Astrocyte (in vitro differentiated cells and primary cell): ENCODE measurements around the gene CTDSPL. TPM values are rescaled to one million over a fixed set of nuclear protein-coding genes. Genes with fewer than 3 reads are reported as not detected.

Source experiments
- DNase-seq: peaks from one replicate; pipeline ENCODE4 v3.0.0-alpha.2; 2010; ENCODE audit warnings: low read depth
- FAIRE-seq: peaks from 2 replicates; lab custom pipeline; 2011; peaks lifted over from hg19 to GRCh38; lab: Jason Lieb, UNC
- H2AFZ ChIP-seq: 2 replicates; pipeline ENCODE4 v1.6.0; 2012; ENCODE audit warnings: low read depth, low read length, inconsistent platforms
- H3K27ac ChIP-seq: 2 replicates; pipeline ENCODE4 v1.5.1; 2011; ENCODE audit warnings: low read depth, low read length, inconsistent platforms
- H3K27me3 ChIP-seq: 2 replicates; pipeline ENCODE4 v1.6.0; 2011; ENCODE audit warnings: low read length, inconsistent platforms; ENCODE audit not compliant: insufficient read depth
- H3K36me3 ChIP-seq: 2 replicates; pipeline ENCODE4 v1.5.1; 2011; ENCODE audit warnings: low read length, inconsistent platforms; ENCODE audit not compliant: insufficient read depth
- H3K4me1 ChIP-seq: 2 replicates; pipeline ENCODE4 v1.5.1; 2011; ENCODE audit warnings: low read length, inconsistent platforms; ENCODE audit not compliant: insufficient read depth
- H3K4me2 ChIP-seq: 2 replicates; pipeline ENCODE4 v1.6.0; 2012; ENCODE audit warnings: low read length, inconsistent platforms
- H3K4me3 ChIP-seq: 2 replicates; pipeline ENCODE4 v1.5.1; 2011; ENCODE audit warnings: low read depth, mild to moderate bottlenecking, low read length, inconsistent platforms; ENCODE audit not compliant: insufficient read depth
- H3K79me2 ChIP-seq: 2 replicates; pipeline ENCODE4 v1.6.0; 2012; ENCODE audit warnings: mild to moderate bottlenecking, low read length, inconsistent platforms; ENCODE audit not compliant: insufficient read depth
- H3K9ac ChIP-seq: 2 replicates; pipeline ENCODE4 v1.6.0; 2012; ENCODE audit warnings: mild to moderate bottlenecking, low read length, inconsistent platforms
- H3K9me3 ChIP-seq: 2 replicates; pipeline ENCODE4 v1.5.1; 2012; ENCODE audit warnings: low read depth, mild to moderate bottlenecking, low read length, inconsistent platforms; ENCODE audit not compliant: insufficient read depth
- H4K20me1 ChIP-seq: 2 replicates; pipeline ENCODE4 v1.6.0; 2012; ENCODE audit warnings: low read length, inconsistent platforms; ENCODE audit not compliant: insufficient read depth
- H3K27ac Mint-ChIP-seq: one replicate; pipeline ENCODE4 v1.8.0; 2021; ENCODE audit warnings: mild to moderate bottlenecking, mixed read lengths; ENCODE audit not compliant: unreplicated experiment
- H3K27me3 Mint-ChIP-seq: one replicate; pipeline ENCODE4 v1.8.0; 2021; ENCODE audit warnings: low read depth, mixed read lengths; ENCODE audit not compliant: unreplicated experiment
- H3K36me3 Mint-ChIP-seq: one replicate; pipeline ENCODE4 v1.8.0; 2021; ENCODE audit warnings: low read depth, mixed read lengths; ENCODE audit not compliant: unreplicated experiment
- H3K4me1 Mint-ChIP-seq: one replicate; pipeline ENCODE4 v1.8.0; 2021; ENCODE audit warnings: low read depth, mixed read lengths; ENCODE audit not compliant: unreplicated experiment
- H3K4me3 Mint-ChIP-seq: one replicate; pipeline ENCODE4 v1.8.0; 2021; ENCODE audit warnings: mild to moderate bottlenecking, moderate library complexity, mixed read lengths; ENCODE audit not compliant: unreplicated experiment
- H3K9me3 Mint-ChIP-seq: one replicate; pipeline ENCODE4 v1.8.0; 2021; ENCODE audit warnings: mild to moderate bottlenecking, mixed read lengths; ENCODE audit not compliant: unreplicated experiment
- CTCF ChIP-seq: IDR thresholded peaks from 2 replicates; pipeline ENCODE4 v1.5.1; 2011; ENCODE audit warnings: low read depth, mild to moderate bottlenecking, inconsistent platforms, low read length, moderate library complexity; ENCODE audit not compliant: insufficient read depth
- EZH2 ChIP-seq: IDR thresholded peaks from 2 replicates; pipeline ENCODE4 v1.6.1; 2012; ENCODE audit warnings: mild to moderate bottlenecking, low read length, inconsistent platforms; ENCODE audit not compliant: insufficient read depth
- total RNA-seq: library from RNA; stranded (reverse); gene quantifications from 2 replicates; pipeline ENCODE4 v1.2.1, GENCODE V29; 2021

The CTDSPL gene
- total RNA-seq, 1 donor from 2014 or later: 37.9 TPM

- H3K4me1 ChIP-seq: no peaks in the 10 kb centered on the region
- Mint-ChIP-seq H3K27me3 (no peaks in the 10 kb centered on the region), H3K36me3 (peaks cover 2% of the 10 kb centered on the region), H3K27ac (no peak overlapping the region), H3K9me3 (no peaks in the 10 kb centered on the region), H3K4me1 (peaks cover 13% of the 10 kb centered on the region), H3K4me3 (no peak overlapping the region)
- no peak for FAIRE-seq
- peaks cover 5% of the 10 kb centered on the region for H3K79me2 ChIP-seq
- no peak for TF ChIP-seq EZH2
- no peak overlapping the region for H3K27ac ChIP-seq
- H3K9me3 ChIP-seq: no peaks in the 10 kb centered on the region
- no peak overlapping the region for H2AFZ ChIP-seq
- no peak overlapping the region for H3K4me3 ChIP-seq
- no peak for DNase-seq
- no peak overlapping the region for H3K9ac ChIP-seq
- H3K36me3 ChIP-seq: no peaks in the 10 kb centered on the region
- no peaks in the 10 kb centered on the region for H3K27me3 ChIP-seq
- H4K20me1 ChIP-seq: peaks cover 44% of the 10 kb centered on the region
- H3K4me2 ChIP-seq: no peak overlapping the region
Observed at GRCh38 chr3:37890522-37890921, 28.8 kb downstream of the CTDSPL start.

- no peaks in the 10 kb centered on the region for H3K9me3 ChIP-seq
- H2AFZ ChIP-seq: no peak overlapping the region
- H3K4me2 ChIP-seq: no peak overlapping the region
- peaks cover 13% of the 10 kb centered on the region for H3K4me1 Mint-ChIP-seq
- no peak for DNase-seq
- H3K27ac Mint-ChIP-seq: no peak overlapping the region
- no peaks in the 10 kb centered on the region for H3K27me3 ChIP-seq
- H3K36me3 ChIP-seq: no peaks in the 10 kb centered on the region
- no peak overlapping the region for H3K4me3 ChIP-seq
- peaks cover 39% of the 10 kb centered on the region for H4K20me1 ChIP-seq
- no peaks in the 10 kb centered on the region for H3K27me3 Mint-ChIP-seq
- H3K9ac ChIP-seq: no peak overlapping the region
- peaks cover 5% of the 10 kb centered on the region for H3K79me2 ChIP-seq
- no peak for FAIRE-seq
- H3K4me1 ChIP-seq: no peaks in the 10 kb centered on the region
- TF ChIP-seq EZH2 (no peak), CTCF (no peak)
- no peak overlapping the region for H3K27ac ChIP-seq
- peaks cover 2% of the 10 kb centered on the region for H3K36me3 Mint-ChIP-seq
- H3K9me3 Mint-ChIP-seq: no peaks in the 10 kb centered on the region
- H3K4me3 Mint-ChIP-seq: no peak overlapping the region
Observed at GRCh38 chr3:37891227-37891626, 29.5 kb downstream of the CTDSPL start.

- Mint-ChIP-seq H3K27me3 (no peaks in the 10 kb centered on the region), H3K4me3 (no peak overlapping the region), H3K27ac (no peak overlapping the region), H3K36me3 (peaks cover 2% of the 10 kb centered on the region), H3K9me3 (no peaks in the 10 kb centered on the region), H3K4me1 (peaks cover 13% of the 10 kb centered on the region)
- DNase-seq (no peak), FAIRE-seq (no peak)
- Histone ChIP-seq H3K4me1 (no peaks in the 10 kb centered on the region), H3K27me3 (no peaks in the 10 kb centered on the region), H3K4me2 (no peak overlapping the region), H4K20me1 (peaks cover 33% of the 10 kb centered on the region), H3K4me3 (no peak overlapping the region), H3K9me3 (no peaks in the 10 kb centered on the region), H3K36me3 (no peaks in the 10 kb centered on the region), H3K9ac (no peak overlapping the region), H2AFZ (no peak overlapping the region), H3K27ac (no peak overlapping the region), H3K79me2 (peaks cover 5% of the 10 kb centered on the region)
- TF ChIP-seq CTCF (no peak), EZH2 (no peak)
Observed at GRCh38 chr3:37892927-37893600, 31.4 kb downstream of the CTDSPL start.
